GM12875 (cell line): ENCODE measurements around the gene RTN4RL2.
A peak's percentile ranks its signal among the peaks of the same experiment; 100 is the strongest.

Source experiments
- H3K4me3 ChIP-seq: one replicate; pipeline ENCODE4 v1.5.1; 2011; ENCODE audit warnings: low read depth, low read length, control low read depth
- CTCF ChIP-seq: IDR thresholded peaks from 2 replicates; pipeline ENCODE4 v1.5.1; 2011; ENCODE audit warnings: low read depth, mild to moderate bottlenecking, control low read depth, inconsistent platforms, low read length, moderate library complexity, borderline replicate concordance; ENCODE audit not compliant: insufficient read depth

RTN4RL2 gene

GRCh38 chr11:57513452-57513795, 53.1 kb downstream of the RTN4RL2 start:
- peak overlapping the region; percentile 98 for H3K4me3 ChIP-seq
- TF ChIP-seq CTCF = no peak

GRCh38 chr11:57513911-57514537, 53.7 kb downstream of the RTN4RL2 start:
- peak overlapping the region; percentile 98 for H3K4me3 ChIP-seq
- no peak for TF ChIP-seq CTCF

- H3K4me3 ChIP-seq = peak overlapping the region; percentile 98
- no peak for TF ChIP-seq CTCF
Measured at GRCh38 chr11:57514538-57515331, 54.4 kb downstream of the RTN4RL2 start.

GRCh38 chr11:57515332-57516060, 55.2 kb downstream of the RTN4RL2 start, which contains the start of gene SLC43A1:
Gene SLC43A1, minus strand, starts transcription at chr11:57515702. Its CDS starts 1,591 bp downstream, at chr11:57514111.
- H3K4me3 ChIP-seq = peak within 1 kb of the TSS; percentile 98
- no peak for TF ChIP-seq CTCF

- peak overlapping the region; percentile 98 for H3K4me3 ChIP-seq
- TF ChIP-seq CTCF = no peak
Measured at GRCh38 chr11:57516061-57516443, 55.7 kb downstream of the RTN4RL2 start.

- TF ChIP-seq CTCF = no peak
- no peak overlapping the region for H3K4me3 ChIP-seq
Measured at GRCh38 chr11:57521116-57521515, 60.8 kb downstream of the RTN4RL2 start.
